GM10266 (cell line): ENCODE data around the gene PKHD1.

ENCODE experiments used
- DNase-seq: peaks from one replicate; pipeline ENCODE4 v3.0.0; 2012; ENCODE audit errors: extremely low spot score
- TF ChIP-seq, protein P1 (sequence below): IDR thresholded peaks from 2 replicates; pipeline ENCODE4 v1.5.1; 2012; ENCODE audit warnings: mild to moderate bottlenecking, low read depth; ENCODE audit not compliant: control insufficient read depth, insufficient read depth; ENCODE audit errors: missing control alignments

The PKHD1 gene

GRCh38 chr6:51660767-51661166, 426.6 kb downstream of the PKHD1 start:
- TF ChIP-seq, protein P1, sequence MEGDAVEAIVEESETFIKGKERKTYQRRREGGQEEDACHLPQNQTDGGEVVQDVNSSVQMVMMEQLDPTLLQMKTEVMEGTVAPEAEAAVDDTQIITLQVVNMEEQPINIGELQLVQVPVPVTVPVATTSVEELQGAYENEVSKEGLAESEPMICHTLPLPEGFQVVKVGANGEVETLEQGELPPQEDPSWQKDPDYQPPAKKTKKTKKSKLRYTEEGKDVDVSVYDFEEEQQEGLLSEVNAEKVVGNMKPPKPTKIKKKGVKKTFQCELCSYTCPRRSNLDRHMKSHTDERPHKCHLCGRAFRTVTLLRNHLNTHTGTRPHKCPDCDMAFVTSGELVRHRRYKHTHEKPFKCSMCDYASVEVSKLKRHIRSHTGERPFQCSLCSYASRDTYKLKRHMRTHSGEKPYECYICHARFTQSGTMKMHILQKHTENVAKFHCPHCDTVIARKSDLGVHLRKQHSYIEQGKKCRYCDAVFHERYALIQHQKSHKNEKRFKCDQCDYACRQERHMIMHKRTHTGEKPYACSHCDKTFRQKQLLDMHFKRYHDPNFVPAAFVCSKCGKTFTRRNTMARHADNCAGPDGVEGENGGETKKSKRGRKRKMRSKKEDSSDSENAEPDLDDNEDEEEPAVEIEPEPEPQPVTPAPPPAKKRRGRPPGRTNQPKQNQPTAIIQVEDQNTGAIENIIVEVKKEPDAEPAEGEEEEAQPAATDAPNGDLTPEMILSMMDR = no peak
- DNase-seq = no peak

GRCh38 chr6:51657491-51657890, 429.9 kb downstream of the PKHD1 start:
- DNase-seq = no peak
- TF ChIP-seq, protein P1 = no peak

- no peak for DNase-seq
- TF ChIP-seq, protein P1 = no peak
Measured at GRCh38 chr6:51655517-51655916, 431.9 kb downstream of the PKHD1 start.

DNA sequence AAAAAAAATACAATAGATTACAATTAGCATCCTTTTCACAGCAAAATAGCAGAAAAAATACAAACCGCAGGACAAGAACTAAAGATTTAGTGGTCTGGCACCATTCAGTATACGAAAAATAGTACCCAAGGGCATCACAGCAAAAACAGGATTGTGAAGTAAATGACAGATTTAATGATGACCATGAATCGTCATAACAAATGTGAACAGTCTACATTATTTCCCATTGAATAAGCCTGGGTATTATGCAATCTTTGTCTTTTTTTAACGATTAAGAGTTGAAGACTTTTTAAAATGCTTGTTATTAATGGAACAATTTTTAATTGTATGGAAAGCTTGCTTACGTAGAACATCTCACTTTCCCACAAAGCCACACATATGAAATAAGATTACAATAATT, 432.8 kb downstream of the PKHD1 start:
- no peak for DNase-seq
- TF ChIP-seq, protein P1 = no peak

DNA sequence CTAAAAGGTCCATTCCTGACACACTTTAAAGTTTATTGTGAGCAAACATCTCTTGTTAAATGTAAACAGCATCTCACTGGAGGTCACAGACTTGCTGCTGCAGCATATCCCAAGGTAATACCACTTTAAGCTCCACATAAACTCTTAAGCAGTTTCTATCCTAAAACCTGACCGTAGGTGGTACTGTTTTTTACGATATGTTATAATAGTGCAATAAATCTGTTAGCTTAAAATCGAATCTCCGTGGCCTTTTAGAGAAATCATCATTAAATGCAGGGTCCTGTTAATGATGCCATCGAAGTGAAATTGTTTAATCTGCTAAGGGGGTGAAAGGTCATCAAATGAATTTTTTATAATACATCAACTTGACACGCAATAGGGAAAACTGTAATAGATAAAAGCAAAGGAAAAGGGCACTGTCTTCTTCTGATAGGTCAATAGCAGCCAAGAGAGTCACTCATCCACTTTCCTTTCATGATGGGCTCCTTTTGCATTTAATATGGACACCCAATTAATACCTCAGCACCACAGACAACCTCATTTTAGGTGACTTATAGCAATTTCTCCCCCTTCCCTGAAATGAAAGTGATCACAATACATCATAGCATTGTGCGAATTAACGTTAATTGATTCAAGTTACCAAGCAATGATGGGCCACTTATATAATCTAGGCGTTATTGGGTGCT, 436.1 kb downstream of the PKHD1 start:
- TF ChIP-seq, protein P1 = no peak
- DNase-seq = no peak

- TF ChIP-seq, protein P1 = no peak
- DNase-seq = no peak
Measured at GRCh38 chr6:51648774-51649173, 438.6 kb downstream of the PKHD1 start.

- TF ChIP-seq, protein P1 = no peak
- DNase-seq = no peak
Measured at GRCh38 chr6:51648236-51648635, 439.2 kb downstream of the PKHD1 start.
